GM21390 (cell line): ENCODE measurements around the gene MEI1.
"Not testable (repeated sequence)": the region's sequence is repeated elsewhere in the genome, so short reads cannot be mapped to it uniquely, and the experiment has no call there.

Experiments used
- ATAC-seq: cut with Tn5 transposase; IDR thresholded peaks from one replicate; pipeline ENCODE4 v1.9.1; 2021; ENCODE audit not compliant: unreplicated experiment

Gene MEI1

GRCh38 chr22:41681616-41682015, 17.7 kb upstream of the MEI1 start:
- no peak for ATAC-seq

GRCh38 chr22:41682033-41682807, 17.1 kb upstream of the MEI1 start:
- peak; percentile 67 for ATAC-seq

- ATAC-seq = no peak
Observed at GRCh38 chr22:41683052-41683451, 16.3 kb upstream of the MEI1 start.

GRCh38 chr22:41683616-41684015, 15.7 kb upstream of the MEI1 start:
- ATAC-seq = no peak

- ATAC-seq = no peak
Observed at GRCh38 chr22:41684194-41684593, 15.1 kb upstream of the MEI1 start.

GRCh38 chr22:41686890-41687289, 12.4 kb upstream of the MEI1 start:
- not testable (repeated sequence) for ATAC-seq

GRCh38 chr22:41687901-41688364, 11.4 kb upstream of the MEI1 start:
- no peak for ATAC-seq

GRCh38 chr22:41688365-41689211, 10.7 kb upstream of the MEI1 start, which contains the start of gene SNU13:
Gene SNU13 (minus strand): TSS chr22:41688867. CDS start chr22:41688796, 71 bp downstream.
- peak; percentile 89 for ATAC-seq

- ATAC-seq = no peak
Observed at GRCh38 chr22:41690476-41690875, 8.8 kb upstream of the MEI1 start.

GRCh38 chr22:41695211-41695610, 4.1 kb upstream of the MEI1 start:
- ATAC-seq = no peak

- ATAC-seq = no peak
Observed at GRCh38 chr22:41696703-41697102, 2.6 kb upstream of the MEI1 start.

- no peak for ATAC-seq
Observed at GRCh38 chr22:41697126-41697775, 2.1 kb upstream of the MEI1 start.

- ATAC-seq = no peak
Observed at GRCh38 chr22:41700108-41700364, 733 bp downstream of the MEI1 start.

GRCh38 chr22:41702763-41703162, 3.5 kb downstream of the MEI1 start:
- no peak for ATAC-seq

- no peak for ATAC-seq
Observed at GRCh38 chr22:41709341-41709740, 10.0 kb downstream of the MEI1 start.

GRCh38 chr22:41713004-41713403, 13.7 kb downstream of the MEI1 start:
- ATAC-seq = no peak

GRCh38 chr22:41722496-41722895, 23.2 kb downstream of the MEI1 start:
- ATAC-seq = no peak

GRCh38 chr22:41725510-41726110, 26.3 kb downstream of the MEI1 start:
- no peak for ATAC-seq

- no peak for ATAC-seq
Observed at GRCh38 chr22:41731609-41732008, 32.3 kb downstream of the MEI1 start.

GRCh38 chr22:41732096-41732772, 32.9 kb downstream of the MEI1 start:
- ATAC-seq = no peak

GRCh38 chr22:41733241-41733640, 33.9 kb downstream of the MEI1 start:
- ATAC-seq = not testable (repeated sequence)
